ENCODE measurements around the gene SMG6. TPM values are rescaled to one million over a fixed set of nuclear protein-coding genes. Genes with fewer than 3 reads are reported as not detected.

Gene SMG6
- total and polyA plus RNA-seq, 2 experiments from 2014 or later = 16.8 to 63.1 TPM

DNA sequence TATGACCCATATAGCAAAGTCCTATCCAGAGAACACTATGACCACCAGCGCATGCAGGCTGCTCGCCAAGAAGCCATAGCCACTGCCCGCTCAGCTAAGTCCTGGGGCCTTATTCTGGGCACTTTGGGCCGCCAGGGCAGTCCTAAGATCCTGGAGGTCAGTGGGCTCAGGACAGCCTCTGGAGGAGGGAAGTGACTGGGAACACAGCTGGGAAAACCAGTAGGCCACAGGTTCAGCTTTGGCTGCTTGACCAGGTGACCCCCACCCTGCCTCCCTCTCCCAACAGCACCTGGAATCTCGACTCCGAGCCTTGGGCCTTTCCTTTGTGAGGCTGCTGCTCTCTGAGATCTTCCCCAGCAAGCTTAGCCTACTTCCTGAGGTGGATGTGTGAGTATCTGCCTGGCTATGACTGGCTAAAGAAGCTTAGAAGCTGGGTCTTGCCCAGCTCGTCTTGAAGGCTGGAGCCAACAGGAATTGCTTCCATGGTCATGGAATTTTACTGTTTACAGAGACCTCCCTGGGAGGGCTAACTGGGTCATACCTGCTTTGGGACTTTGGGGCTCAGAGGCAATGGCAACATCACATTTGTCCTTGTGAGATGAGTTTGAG, 263.3 kb downstream of the SMG6 start:
- 85 to 87% methylated on average over 7 of the region's 7 CpGs for WGBS, 2 experiments (ENCODE audit: low coverage in 1 of 2, low lambda C conversion rate in 2 of 2, missing lambda C conversion rate in 2 of 2)
- H3K4me2 ChIP-seq (ENCODE audit: unreplicated experiment) = no peak overlapping the region
- no peaks in the 10 kb centered on the region for H3K9me3 ChIP-seq (ENCODE audit: low read depth)
- H2AFZ ChIP-seq = no peak overlapping the region
- H3K36me3 ChIP-seq (ENCODE audit: low read depth) = peaks cover 12% of the 10 kb centered on the region; the same call in 1 of the 2 replicates
- H3K9me2 ChIP-seq (ENCODE audit: insufficient read depth) = no peaks in the 10 kb centered on the region
- peaks cover 34% of the 10 kb centered on the region for H3F3A ChIP-seq (ENCODE audit: insufficient read depth)
- H4K20me1 ChIP-seq (ENCODE audit: insufficient read depth) = no peaks in the 10 kb centered on the region
- H3K4me3 ChIP-seq = no peak overlapping the region
- in situ Hi-C loops (cut with MboI) = no loop called here
- H3K79me2 ChIP-seq (ENCODE audit: insufficient read depth) = peaks cover 29% of the 10 kb centered on the region
- peaks cover 25% of the 10 kb centered on the region for H3K4me1 ChIP-seq (ENCODE audit: insufficient read depth)
- TF ChIP-seq EZH2phosphoT487 (IDR thresholded peaks at IDR 0.05; ENCODE audit: insufficient read depth, low read depth) (no peak), EZH2 (IDR thresholded peaks at IDR 0.05; ENCODE audit: insufficient read depth, poor library complexity, severe bottlenecking) (no peak)
- peak; percentile 25 for DNase-seq
- no peak overlapping the region for H3K9ac ChIP-seq
- H3K27me3 ChIP-seq (replicated peaks; ENCODE audit: insufficient read depth) = no peaks in the 10 kb centered on the region
- H3K27ac ChIP-seq = no peak overlapping the region

DNA sequence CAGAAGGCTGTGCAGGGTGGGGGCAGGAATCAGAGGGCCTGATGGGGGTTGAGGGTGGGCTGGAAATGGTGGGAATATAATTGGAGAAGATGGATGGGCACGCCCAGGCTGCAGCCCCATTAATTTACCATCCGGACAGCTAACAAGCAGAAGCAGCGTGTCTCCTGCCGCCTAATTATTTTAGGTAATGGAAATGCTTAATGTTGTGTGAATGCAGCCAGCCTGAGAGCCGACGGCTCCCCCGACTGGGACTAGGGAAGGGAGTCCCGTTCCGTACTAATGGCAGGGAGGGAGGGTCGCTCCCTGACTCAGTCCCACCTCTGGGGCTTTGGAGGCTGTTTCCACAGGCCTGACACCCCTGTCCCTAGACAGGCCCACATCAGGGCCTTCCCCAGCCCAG, 266.4 kb downstream of the SMG6 start:
- DNase-seq = no peak
- no peak for TF ChIP-seq EZH2 (IDR thresholded peaks at IDR 0.05; ENCODE audit: insufficient read depth, poor library complexity, severe bottlenecking)
- TF ChIP-seq EZH2phosphoT487 (IDR thresholded peaks at IDR 0.05; ENCODE audit: insufficient read depth, low read depth) = no peak
- H2AFZ ChIP-seq = no peak overlapping the region
- H3K4me2 ChIP-seq (ENCODE audit: unreplicated experiment) = no peak overlapping the region
- no peaks in the 10 kb centered on the region for H3K27me3 ChIP-seq (replicated peaks; ENCODE audit: insufficient read depth)
- peaks cover 6% of the 10 kb centered on the region for H3K79me2 ChIP-seq (ENCODE audit: insufficient read depth)
- no peaks in the 10 kb centered on the region for H3K9me3 ChIP-seq (ENCODE audit: low read depth)
- 87 to 89% methylated on average over 10 of the region's 10 CpGs for WGBS, 2 experiments (ENCODE audit: low coverage in 1 of 2, low lambda C conversion rate in 2 of 2, missing lambda C conversion rate in 2 of 2)
- H4K20me1 ChIP-seq (ENCODE audit: insufficient read depth) = no peaks in the 10 kb centered on the region
- no peak overlapping the region for H3K27ac ChIP-seq
- in situ Hi-C loops (cut with MboI) = no loop called here
- H3K4me3 ChIP-seq = no peak overlapping the region
- peaks cover 5% of the 10 kb centered on the region; the same call in 1 of the 2 replicates for H3K36me3 ChIP-seq (ENCODE audit: low read depth)
- no peaks in the 10 kb centered on the region for H3K9me2 ChIP-seq (ENCODE audit: insufficient read depth)
- H3F3A ChIP-seq (ENCODE audit: insufficient read depth) = peaks cover 23% of the 10 kb centered on the region
- H3K4me1 ChIP-seq (ENCODE audit: insufficient read depth) = peaks cover 16% of the 10 kb centered on the region
- H3K9ac ChIP-seq = no peak overlapping the region

DNA sequence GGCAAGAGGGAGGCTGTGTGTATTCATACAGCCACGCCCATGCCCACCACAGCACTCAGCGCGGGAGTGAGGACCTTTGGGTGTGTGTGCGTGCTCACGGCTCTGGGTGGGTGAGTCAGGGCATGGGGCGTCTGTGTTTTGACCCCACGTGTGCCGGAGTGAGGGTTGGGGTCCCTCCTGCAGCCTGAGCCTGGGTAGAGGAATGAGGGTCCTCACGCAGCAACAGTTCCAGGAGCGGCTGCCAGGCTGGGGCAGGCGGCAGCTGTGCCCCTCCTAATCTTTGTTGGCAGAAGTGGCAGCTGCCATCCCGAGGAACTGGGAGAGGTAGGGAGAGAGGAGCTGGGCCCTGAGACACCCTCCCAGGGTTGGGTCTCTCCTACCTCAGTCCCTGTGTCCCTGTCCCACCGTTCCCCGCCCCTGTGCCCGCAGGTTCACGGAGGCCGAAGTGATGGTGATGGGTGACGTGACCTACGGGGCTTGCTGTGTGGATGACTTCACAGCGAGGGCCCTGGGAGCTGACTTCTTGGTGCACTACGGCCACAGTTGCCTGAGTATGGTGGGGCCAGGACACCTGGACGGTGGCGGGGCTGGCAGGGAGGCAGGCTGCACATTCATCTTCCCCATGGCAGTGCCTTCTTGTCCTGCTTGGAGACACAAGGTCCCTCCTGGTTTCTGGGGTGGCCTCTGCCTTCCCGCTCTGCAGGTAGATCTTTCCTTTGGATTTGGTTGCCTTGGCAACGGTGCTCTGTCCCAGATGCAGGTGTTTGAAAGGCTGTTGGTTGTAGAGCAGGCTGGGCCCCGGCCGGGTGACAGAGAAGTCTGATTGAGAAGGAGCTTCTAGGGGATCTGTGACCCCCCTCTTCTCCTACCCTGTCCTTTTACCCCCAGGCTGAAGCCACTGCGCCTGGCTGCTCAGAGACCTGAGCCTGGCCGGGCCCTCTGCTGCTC, 267.8 kb downstream of the SMG6 start:
- in situ Hi-C loops (cut with MboI) = no loop called here
- H3K9me3 ChIP-seq (ENCODE audit: low read depth) = no peaks in the 10 kb centered on the region
- H3K4me2 ChIP-seq (ENCODE audit: unreplicated experiment) = no peak overlapping the region
- no peak for TF ChIP-seq EZH2phosphoT487 (IDR thresholded peaks at IDR 0.05; ENCODE audit: insufficient read depth, low read depth)
- no peak for TF ChIP-seq EZH2 (IDR thresholded peaks at IDR 0.05; ENCODE audit: insufficient read depth, poor library complexity, severe bottlenecking)
- H3F3A ChIP-seq (ENCODE audit: insufficient read depth) = peaks cover 20% of the 10 kb centered on the region
- H3K79me2 ChIP-seq (ENCODE audit: insufficient read depth) = peaks cover 18% of the 10 kb centered on the region
- no peaks in the 10 kb centered on the region for H3K9me2 ChIP-seq (ENCODE audit: insufficient read depth)
- peak overlapping the region; percentile 25; the same call in 1 of the 2 replicates for H3K4me3 ChIP-seq
- no peak for DNase-seq
- no peak overlapping the region for H2AFZ ChIP-seq
- peak overlapping the region; percentile 39 for H3K9ac ChIP-seq
- no peaks in the 10 kb centered on the region for H3K27me3 ChIP-seq (replicated peaks; ENCODE audit: insufficient read depth)
- H4K20me1 ChIP-seq (ENCODE audit: insufficient read depth) = no peaks in the 10 kb centered on the region
- WGBS, 2 experiments (ENCODE audit: low coverage in 1 of 2, low lambda C conversion rate in 2 of 2, missing lambda C conversion rate in 2 of 2) = 87 to 88% methylated on average over 27 of the region's 29 CpGs
- H3K4me1 ChIP-seq (ENCODE audit: insufficient read depth) = peaks cover 26% of the 10 kb centered on the region
- H3K36me3 ChIP-seq (ENCODE audit: low read depth) = peaks cover 5% of the 10 kb centered on the region; the same call in 1 of the 2 replicates
- peak overlapping the region; percentile 26 for H3K27ac ChIP-seq

DNA sequence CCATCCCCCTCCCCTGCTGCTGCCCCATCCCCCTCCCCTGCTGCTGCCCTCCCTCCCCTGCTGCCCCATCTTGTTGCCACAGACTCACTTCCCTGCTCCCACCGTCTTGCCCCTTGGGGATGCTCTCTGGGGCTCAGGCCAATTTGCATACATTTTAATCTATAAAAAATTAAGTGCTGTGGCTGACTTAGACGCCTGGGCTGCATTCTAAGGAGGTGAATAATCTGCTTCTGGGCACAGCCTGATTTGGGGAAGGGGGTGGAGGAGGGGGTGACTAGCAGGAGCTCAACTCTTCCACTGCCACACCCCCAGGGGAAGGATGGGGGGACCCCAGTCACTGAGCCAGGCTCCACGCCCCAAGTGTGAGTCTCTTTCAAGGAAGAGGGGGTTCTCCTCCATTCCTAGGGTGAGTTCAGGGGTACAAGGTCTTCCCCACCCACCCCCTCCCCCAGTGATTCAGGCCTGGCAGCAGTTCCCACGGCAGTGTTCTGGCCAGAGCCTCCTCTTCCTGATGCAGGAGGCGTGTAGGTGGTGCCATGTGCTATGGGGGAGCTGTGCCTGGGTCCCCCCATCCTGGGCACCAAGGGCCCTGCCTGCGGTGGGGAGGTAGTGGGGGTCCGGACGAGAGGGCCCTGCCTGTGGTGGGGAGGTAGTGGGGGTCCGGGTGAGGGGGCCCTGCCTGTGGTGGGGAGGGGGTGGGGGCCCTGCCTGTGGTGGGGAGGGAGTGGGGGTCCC, 268.6 kb downstream of the SMG6 start:
- Histone ChIP-seq H3K36me3 (ENCODE audit: low read depth) (peaks cover 5% of the 10 kb centered on the region; the same call in 1 of the 2 replicates), H4K20me1 (ENCODE audit: insufficient read depth) (no peaks in the 10 kb centered on the region), H3K27ac (peak overlapping the region; percentile 26), H3K9me2 (ENCODE audit: insufficient read depth) (no peaks in the 10 kb centered on the region), H3K4me3 (peak overlapping the region; percentile 25; the same call in 1 of the 2 replicates), H3K4me2 (ENCODE audit: unreplicated experiment) (peak overlapping the region; percentile 44), H3K4me1 (ENCODE audit: insufficient read depth) (peaks cover 26% of the 10 kb centered on the region), H2AFZ (no peak overlapping the region), H3K9me3 (ENCODE audit: low read depth) (no peaks in the 10 kb centered on the region), H3K79me2 (ENCODE audit: insufficient read depth) (peaks cover 19% of the 10 kb centered on the region), H3K27me3 (replicated peaks; ENCODE audit: insufficient read depth) (no peaks in the 10 kb centered on the region), H3F3A (ENCODE audit: insufficient read depth) (peaks cover 12% of the 10 kb centered on the region; the same call in 1 of the 2 replicates), H3K9ac (peak overlapping the region; percentile 39)
- peak; percentile 94 for DNase-seq
- in situ Hi-C loops (cut with MboI) = no loop called here
- TF ChIP-seq EZH2phosphoT487 (IDR thresholded peaks at IDR 0.05; ENCODE audit: insufficient read depth, low read depth) = no peak
- TF ChIP-seq EZH2 (IDR thresholded peaks at IDR 0.05; ENCODE audit: insufficient read depth, poor library complexity, severe bottlenecking) = no peak
- 12 to 17% methylated on average over 5 to 7 of the region's 9 CpGs for WGBS, 2 experiments (ENCODE audit: low coverage in 1 of 2, low lambda C conversion rate in 2 of 2, missing lambda C conversion rate in 2 of 2)
